Umbilical cord (tissue), 2 donors: ENCODE measurements around the gene ERC1. TPM values are rescaled to one million over a fixed set of nuclear protein-coding genes. Genes with fewer than 3 reads are reported as not detected.
"Not testable (repeated sequence)": the region's sequence is repeated elsewhere in the genome, so short reads cannot be mapped to it uniquely, and the experiment has no call there.

Experiments used
- DNase-seq: peaks from one replicate; pipeline ENCODE4 v3.0.0-alpha.2; 2015; ENCODE audit warnings: low spot score
- total RNA-seq: library from RNA; depleted of rRNA; stranded (reverse); fragments of >200 nt; gene quantifications from one replicate; pipeline ENCODE4 v1.2.3, GENCODE V29; 2014; ENCODE audit warnings: low replicate concordance; ENCODE audit not compliant: insufficient read depth

The ERC1 gene
- total RNA-seq, 1 donor from 2014 or later: 124 TPM

GRCh38 chr12:981961-982360, 9.1 kb upstream of the ERC1 start:
- DNase-seq: no peak

DNA sequence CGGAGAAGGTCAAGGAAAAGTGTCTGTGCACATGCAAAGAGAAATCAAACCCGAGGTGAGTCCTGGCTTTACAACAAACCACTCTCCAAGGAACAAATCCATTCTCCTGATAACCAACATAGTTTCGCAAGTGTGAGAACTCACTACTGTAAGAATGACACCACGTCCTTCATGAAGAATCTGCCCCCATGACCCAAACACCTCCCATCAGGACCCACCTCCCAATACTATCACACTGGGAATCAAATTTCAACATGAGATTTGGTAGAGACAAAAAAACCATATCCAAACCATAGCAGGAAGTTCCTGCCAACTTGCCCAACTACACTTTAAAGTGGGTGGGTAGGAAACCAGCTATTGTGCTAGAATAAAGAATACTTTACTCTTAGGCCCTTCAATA, 2.4 kb upstream of the ERC1 start:
- DNase-seq: no peak

GRCh38 chr12:989051-989450, 2.0 kb upstream of the ERC1 start:
- DNase-seq: no peak

DNA sequence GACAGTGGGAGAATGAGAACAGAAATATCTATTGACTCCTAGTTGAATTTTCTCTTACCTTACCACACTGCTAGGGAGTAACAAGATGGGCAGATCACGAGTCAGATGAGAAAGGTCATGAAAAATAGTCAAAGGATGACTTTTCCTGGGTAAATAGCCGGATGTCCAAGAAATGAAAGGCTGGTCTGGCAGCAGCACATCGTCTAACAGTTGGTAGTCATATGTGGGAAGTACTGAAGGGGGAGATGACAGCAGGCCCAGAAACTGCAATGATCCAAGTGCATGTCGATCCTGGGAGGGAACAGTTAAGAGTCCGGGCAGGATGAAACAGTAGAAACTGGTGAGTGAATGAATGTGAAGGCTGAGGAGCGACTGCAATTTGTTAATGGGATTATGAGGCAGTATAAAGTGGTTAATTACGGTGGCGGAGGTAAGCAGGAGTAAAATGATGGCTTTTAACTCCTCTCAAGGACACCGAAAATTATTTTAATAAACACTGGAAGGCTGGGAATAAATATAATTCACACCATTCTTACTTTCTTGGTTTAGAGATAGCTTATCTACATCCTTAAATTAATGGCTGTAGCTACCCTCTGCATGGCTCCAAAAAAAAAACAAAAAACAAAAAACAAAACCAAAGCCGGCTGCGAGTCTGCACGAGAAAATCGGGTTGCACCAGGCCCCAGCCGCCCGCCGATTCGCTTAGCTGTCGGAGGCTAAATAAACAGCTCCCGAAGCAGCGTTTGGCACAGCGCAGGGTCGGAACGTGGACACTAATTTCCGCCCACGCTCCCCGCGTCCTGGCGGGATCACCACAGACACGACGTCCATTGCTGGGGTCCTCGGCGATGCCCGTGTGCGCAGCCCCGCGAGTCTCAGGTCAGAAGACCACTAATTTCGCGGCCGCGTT, 1.0 kb upstream of the ERC1 start:
- DNase-seq: peak; percentile 67

- DNase-seq: peak; percentile 37
These were observed 619 bp downstream of the ERC1 start for GRCh38 chr12:991350-992333.

DNA sequence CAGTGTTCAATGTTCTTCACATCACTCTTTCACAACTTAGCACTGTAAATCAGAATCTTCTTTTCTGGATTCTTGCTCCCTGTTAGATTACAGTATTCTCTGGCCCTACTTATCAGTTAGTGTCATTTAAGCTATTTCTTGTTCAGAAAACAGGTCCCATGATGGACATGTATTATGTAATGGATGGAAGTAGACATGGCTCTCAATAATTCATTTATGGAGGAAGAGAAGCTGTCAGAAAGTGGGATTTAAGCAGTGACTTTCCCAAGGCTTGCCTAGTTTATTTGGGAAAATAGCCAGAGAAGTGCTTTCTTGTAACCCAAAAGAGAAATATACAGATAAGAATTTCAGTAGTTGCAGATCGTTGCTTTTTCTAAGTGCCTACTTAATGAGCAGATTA, 1.6 kb downstream of the ERC1 start:
- peak; percentile 40 for DNase-seq

GRCh38 chr12:996881-997280, 5.9 kb downstream of the ERC1 start:
- DNase-seq: no peak

DNA sequence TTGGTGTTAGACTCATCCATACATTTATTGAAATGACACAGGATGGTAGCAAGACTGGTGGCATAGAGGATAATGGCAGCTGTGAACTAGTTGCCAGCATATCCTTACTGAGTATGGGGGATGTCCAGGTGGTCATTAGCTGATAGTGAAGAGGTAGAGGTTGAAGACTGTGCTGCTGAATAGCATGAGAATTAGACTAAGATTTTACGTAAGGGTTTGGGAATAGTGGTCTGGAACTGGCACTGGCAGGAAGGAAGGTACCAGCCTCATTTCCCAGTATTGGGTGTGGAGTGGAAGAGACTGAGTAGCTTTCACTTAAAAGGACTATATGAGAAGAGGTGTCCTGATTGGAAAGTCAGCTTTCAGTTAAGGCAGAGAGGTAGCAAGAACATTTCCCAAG, 6.5 kb downstream of the ERC1 start:
- DNase-seq: no peak

- DNase-seq: no peak
These were observed 7.2 kb downstream of the ERC1 start for GRCh38 chr12:998020-998874.

DNA sequence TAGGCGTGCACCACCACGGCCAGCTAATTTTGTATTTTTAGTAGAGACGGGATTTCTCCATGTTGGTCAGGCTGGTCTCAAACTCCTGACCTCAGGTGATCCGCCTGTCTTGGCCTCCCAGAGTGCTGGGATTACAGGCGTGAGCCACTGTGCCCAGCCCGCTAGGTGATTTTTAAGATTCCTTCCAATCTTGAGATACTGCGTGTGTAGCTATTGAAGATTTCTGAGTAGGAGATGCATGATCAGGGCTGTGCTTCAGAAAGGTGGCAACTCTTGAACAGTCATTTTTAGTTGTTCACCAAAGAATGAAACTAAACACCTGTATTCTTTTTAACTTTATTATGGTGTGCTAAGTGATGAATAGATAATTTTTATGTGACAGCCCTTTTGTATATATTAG, 8.7 kb downstream of the ERC1 start:
- not testable (repeated sequence) for DNase-seq

DNA sequence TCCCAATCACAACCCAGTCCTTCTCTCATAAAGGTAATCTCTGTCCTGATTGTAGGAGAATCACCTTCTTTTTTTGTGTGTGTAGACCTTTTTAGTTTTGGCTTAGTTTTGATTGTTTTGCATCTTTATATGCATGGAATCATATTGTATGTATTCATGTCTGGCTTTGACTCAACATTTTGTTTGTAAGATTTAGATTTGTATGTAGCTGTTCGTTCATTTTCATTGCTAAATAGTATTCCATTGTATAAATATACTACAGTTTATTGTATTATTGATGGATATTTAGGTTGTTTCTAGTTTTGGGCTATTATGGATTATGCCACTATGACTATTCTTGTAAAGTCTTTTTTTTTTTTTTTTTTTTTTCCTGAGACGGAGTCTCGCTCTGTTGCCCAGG, 10.5 kb downstream of the ERC1 start:
- no peak for DNase-seq

- DNase-seq: no peak
These were observed 12.7 kb downstream of the ERC1 start for GRCh38 chr12:1003600-1004271.

DNA sequence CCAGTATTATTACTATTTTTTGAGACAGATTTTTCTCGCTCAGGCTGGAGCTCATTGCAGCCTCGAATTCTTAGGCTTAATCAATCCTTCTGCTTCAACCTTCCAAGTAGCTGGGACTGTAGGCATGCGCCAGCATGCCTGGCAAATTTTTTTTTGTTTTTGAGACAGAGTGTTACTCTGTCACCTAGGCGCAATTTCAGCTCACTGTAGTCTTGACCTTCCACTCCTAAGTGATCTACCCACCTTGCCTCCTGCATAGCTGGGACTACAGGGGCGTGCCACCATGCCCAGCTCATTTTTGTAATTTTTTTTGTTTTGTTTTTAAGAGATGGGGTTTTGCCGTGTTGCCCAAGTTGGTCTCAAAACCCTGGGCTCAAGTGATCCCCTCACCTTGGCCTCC, 15.2 kb downstream of the ERC1 start:
- no peak for DNase-seq

DNA sequence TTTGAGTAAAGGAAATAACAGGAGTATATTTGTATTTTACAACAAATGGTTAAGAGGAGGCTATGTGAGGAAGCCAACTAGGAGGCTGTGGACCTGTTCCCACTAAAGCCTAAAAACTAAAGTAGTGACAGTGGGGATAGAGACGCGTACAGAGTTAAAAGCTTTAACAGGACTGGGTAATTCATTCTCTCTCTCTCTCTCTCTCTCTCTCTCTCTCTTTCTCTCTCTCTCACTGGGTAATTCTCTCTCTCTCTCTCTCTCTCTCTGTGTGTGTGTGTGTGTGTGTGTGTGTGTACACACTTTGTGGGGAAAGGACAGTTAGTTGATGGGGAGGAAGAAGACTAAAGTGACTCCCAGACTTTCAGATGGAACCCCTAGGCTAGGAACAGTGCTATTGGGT, 16.3 kb downstream of the ERC1 start:
- no peak for DNase-seq

DNA sequence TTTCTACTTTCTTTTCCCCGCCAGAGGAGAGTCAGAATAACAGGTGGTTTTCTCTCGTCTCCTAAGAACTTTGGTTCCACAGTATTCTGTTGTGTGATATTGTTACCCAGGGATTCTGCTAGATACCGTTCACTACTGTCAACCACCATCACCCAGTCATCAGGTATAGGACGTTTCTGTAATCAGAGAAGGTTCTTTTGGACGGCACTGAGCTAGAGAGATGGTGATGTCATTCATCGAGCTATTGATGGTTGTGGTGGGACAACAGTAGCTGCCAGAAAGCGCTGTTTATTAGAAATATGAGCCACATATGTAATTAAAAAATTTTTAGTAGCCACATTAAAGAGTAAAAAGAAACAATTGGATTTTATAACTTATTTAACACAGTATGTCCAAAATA, 17.0 kb downstream of the ERC1 start:
- no peak for DNase-seq

GRCh38 chr12:1011091-1011490, 20.1 kb downstream of the ERC1 start:
- no peak for DNase-seq

DNA sequence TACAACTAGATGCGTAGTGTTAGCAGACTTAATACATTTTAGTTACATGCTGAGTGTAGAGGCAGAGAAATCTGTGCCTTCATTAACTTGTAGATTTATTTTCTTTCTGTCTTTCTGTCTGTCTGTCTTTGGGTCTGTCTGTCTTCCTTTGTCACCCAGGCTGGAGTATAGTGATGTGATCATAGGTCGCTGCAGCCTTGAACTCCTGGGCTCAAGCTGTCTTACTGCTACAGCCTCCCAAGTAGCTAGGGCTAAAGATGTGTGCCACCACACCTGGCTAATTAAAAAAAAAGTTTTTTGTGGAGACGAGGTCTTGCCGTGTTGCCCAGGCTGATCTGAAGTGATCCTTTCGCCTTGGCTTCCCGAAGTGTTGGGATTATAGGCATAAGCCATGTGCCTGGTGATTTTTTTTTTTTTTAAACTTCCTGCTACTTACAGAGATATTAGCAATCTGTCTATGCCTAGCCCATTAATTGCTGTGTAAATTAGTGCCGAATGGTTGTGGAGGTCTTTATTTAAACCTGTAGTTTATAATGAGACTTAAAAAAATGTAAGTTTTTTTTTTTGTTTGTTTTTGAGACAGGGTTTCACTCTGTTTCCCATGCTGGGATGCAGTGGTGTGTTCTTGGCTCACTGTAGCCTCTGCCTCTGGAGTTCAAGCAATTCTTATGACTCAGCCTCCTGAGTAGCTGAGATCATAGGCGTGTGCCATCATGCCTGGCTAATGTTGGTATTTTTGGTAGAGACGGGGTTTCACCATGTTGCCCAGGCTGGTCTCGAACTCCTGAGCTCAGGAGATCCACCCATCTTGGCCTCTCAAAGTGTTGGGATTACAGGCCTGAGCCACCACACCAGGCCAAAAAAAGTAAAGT, 22.8 kb downstream of the ERC1 start:
- DNase-seq: no peak

GRCh38 chr12:1019283-1019682, 28.3 kb downstream of the ERC1 start:
- no peak for DNase-seq

- DNase-seq: no peak
These were observed 29.4 kb downstream of the ERC1 start for GRCh38 chr12:1020389-1020788.
